GM19099 (cell line): ENCODE measurements around the gene NTM.

Source experiments
- POLR2A ChIP-seq: IDR thresholded peaks from 3 replicates; pipeline ENCODE4 v1.6.1; 2011; ENCODE audit warnings: low read depth; ENCODE audit not compliant: insufficient read length; ENCODE audit errors: extremely low read depth

The NTM gene

DNA sequence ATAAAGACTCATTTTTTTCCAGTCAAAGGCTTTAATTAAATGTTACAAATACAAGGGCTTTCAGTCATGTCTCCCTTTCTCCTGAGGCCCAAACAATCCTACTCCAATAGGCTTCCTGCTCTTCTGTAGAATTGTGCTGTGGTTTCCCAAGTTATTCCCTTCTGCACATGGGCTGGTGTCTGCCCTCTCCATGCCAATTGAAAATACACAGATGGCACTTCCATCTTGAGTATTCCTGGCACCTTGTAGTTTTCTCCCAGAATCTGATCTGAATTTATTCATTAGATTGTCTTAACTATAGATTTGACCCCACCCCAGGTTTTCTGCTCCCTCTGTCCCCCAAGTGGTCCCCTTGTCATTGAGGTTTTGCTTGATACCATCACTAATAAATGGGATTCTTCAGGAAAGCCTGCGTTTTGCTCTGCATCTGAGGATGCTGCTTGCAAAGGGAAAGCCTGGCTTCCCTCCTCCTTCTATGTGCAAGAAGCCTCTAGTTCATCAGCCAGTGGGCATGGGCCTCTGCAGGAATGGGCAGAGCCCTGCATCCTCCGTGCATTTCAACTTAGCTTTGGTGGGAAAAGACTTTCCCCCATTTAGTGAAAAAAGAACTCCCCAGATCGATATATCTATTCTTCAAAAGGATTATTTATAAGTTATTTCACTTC, 926.7 kb downstream of the NTM start:
- TF ChIP-seq POLR2A = no peak

DNA sequence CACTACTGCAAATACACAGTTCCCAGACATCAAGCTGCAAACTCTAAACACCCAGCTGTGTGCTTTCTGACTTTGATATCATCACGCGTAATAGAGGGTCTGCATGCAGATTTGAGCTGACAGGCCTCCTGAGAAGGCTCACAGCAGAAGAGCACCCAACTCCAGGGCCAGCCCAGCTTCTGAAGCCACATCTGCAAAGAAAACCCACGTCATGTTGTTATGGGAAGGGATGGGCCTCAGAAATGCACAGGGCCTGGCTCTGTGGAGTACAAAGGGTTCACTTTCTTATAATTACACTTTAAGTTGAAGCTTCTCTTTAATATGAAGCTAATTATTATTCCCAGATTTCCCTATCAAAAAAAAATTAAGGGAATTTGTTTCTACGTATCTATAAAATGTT, 927.9 kb downstream of the NTM start:
- no peak for TF ChIP-seq POLR2A

DNA sequence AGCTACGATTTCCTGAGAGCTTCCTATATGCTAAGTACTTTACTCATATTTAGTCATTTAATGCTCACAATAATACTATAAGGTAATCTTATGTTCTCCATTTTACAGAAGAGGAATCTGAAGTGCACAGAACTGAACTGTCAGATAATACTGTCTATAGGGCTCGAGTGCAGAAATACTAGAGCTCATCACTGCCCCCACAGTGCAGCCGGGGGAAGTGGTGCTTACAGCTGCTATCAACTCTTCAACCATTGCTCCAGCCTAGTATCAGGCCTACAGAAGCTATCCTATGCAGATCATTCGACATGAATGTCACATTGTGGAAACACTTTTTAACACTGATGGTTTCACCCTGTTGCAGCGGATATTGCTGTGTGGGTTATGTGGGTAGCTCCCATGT, 929.9 kb downstream of the NTM start:
- no peak for TF ChIP-seq POLR2A

DNA sequence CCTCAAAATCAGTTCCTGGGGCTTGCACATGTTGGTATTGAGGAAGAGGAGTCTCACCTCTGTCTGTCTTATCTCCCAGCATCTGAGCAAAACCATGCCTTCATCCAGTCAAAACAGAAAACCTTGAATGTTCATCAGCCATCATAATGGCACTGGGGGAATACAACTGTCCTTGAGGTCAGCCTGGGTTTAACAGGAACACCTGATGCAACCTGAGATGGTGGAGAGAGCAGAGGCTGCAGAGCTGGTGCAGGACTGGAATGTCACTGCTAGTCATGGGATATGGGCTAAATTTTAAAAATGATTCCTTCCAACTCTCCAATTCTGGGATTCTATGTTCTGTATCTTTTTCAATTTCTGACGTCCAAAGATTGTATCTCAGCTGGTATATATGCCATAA, 931.0 kb downstream of the NTM start:
- TF ChIP-seq POLR2A = no peak

DNA sequence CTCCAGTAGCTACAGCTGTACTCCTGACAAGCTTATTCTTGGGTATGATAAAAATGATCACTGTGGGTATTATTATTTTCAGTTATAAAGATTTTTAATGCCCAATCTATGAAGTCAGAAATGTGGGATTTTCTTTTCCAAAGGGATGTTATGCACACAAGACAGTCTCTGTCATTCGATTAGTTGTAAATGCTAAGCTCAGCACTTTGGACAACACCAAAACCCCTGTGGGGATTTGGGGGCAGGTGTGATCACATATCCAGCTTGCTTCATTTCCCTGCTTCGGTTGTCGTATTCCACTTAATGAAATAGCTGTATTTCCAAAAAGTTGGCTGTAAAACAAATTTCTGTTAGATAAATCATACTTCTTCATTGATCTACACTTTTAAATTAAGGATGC, 931.5 kb downstream of the NTM start:
- TF ChIP-seq POLR2A = no peak

DNA sequence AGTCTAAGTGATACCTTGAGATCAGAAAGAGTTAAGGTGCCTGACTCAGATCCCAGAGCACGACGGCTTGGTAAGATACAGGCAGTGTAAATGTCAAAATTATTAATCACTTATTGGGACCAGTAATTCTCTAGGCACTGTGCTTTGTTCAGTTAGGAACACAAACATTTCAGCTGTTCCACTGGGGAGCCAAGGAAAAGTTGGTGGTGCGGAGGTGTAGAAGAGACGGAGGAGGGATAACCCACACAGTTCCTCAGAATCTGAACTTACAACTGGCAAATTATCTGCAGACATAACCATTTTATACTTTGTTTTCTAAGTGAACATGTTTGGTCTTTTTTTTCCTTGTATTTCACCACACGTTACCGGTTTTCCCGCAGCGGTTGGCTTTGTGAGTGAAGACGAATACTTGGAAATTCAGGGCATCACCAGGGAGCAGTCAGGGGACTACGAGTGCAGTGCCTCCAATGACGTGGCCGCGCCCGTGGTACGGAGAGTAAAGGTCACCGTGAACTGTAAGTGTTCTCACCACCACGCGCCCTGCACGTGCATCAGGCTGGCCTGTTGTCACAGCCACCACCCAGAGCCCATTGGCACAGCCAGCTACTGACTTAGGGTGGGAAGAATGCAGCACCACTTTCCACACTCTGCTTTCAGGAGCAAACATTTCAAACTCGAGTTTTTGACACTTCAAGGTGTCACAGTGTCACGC, 937.0 kb downstream of the NTM start:
- TF ChIP-seq POLR2A = no peak

DNA sequence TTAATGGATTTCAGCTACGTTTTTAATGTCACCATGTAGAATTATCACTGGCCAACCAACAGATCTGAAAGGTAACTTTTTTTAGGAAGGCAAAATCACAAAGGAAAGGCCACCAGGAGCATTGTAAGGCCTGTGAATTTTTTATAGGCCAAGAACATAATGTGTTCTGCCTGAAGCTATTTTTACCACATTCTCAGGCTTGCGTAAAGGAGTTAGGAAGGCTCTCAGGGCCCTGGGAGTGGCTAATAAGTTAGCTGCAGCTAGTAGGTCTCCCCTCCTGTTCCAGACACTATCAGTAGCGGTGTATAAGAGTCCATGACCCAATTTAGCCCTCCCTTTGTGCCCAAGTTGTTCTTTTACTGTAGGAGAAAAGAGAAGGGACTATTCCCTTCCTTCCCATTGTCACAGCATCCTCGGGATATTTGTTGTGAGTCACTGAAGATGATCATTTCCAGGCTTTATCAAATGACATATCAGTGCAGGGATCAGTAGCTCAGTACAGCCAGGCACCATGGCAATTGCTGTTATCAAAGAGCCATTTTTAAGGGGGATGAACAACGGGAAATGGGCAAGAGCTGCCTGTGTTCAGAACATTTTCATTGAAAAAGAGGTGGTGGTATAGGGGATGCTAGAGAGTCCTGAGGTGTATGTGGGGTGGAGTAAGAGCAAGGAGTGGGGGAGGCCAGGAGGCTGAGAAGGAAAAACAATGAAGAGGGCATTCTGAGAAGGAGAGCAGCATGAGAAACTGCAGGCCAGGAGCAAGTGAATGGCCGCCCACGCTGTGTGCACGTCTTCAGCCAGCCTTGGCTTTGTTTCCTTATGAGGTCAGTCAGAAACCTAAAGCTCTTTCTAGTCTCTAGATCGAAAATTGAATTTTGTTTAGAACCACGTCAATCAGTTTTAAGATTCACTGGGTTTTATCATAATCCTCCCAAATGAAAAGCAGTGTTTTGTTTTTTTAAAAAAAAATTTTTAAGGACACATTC, 940.3 kb downstream of the NTM start:
- TF ChIP-seq POLR2A = no peak

DNA sequence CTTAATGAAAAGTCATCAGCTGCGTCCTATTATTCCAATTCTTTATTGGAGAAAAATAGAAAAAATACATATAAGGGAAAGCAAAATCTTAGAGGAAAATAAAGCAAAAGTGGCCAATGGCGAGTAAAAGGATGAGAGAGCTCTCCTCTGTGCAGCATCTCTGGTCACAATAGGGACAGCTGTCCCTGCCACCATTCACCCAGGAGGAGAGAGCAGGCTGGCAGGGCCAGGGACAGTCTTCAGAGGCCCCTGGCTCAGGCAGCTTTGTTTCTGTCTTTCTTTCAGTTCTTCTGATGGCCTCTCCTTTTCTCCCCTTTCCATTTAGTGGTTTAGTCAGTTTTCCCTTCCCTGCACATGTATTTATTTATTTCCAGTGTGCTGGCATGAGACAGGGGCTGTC, 941.3 kb downstream of the NTM start:
- no peak for TF ChIP-seq POLR2A

DNA sequence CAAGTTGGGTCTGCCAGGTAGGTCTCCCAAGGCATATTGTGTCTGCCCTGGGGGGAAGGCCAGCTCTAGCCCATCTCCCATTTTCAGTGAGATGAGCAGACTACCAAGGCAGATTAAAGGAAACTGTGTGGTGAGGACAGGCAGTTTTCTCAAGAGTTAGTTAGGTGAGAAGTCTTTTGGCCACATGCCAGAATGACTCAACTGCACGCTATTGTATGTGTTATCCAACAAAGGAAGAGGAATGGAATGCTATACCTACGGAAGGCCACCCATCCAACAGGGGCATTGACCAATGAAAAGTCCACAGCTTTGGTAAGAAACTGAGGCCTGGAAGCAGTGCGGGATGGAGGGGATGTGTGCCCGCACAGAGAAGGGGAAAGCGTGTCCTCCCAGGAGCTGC, 941.7 kb downstream of the NTM start:
- no peak for TF ChIP-seq POLR2A

DNA sequence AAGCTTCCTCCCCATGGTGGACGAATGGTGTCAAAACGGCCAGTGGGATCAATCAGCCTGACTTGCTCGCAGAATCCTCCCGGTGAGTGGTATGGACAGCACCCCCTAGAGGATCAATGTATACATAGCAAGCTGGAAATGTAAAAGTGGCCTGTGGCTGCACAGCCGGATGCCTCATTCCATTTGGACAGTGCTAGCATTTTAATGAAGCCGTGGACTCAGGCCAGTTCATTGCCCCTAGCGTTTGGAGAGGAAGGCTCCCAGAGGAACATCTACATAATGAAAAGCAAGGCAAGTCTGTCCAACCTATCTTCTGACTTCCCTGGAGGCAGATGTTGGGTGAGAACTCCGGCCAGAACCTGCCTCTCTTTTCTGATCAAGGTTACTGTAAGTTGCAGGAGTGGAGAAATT, 942.3 kb downstream of the NTM start:
- no peak for TF ChIP-seq POLR2A

DNA sequence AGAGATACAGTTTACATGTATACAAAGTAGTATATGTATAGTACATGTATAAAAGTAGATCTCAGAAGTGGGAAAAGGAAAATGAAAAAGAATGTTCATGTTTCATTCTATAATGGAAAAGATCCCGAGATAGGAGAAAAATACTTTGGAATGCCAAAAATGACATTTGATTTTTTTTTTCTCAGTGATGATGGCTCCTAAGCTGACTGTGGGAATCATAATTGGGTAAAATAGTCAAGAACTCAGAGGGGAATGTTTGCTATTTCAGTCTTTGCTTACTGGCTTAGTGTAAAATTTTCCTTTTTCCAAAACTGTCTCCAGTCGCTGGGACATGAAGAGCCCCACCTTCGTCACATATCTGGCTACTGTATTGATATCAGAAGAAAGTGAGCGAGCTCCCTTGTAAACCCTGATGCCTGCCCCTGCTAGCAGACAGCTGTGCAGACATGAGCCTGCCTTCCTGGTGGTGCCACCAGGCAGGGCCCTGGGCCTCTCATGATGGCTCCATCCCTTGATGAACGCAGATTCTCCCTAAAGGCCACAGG, 944.6 kb downstream of the NTM start:
- TF ChIP-seq POLR2A = no peak

DNA sequence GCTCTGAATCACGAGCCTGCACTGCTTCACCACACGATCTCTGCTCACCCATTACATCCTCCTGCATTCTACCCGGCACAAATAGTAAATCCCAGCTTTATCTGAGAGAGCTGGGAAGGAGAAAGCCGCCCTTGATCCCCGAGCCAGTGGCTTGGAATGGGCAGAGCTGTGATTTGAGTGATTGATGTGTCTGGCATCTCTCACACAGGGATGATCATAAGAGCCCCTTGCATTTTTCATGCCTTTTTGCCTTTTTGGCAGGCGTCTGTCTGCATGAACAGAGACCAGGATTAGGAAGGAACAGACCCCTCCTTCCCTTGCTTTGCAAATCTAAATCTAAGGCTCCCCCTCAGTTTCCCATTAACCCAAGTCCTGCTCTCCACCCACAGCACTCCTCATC, 945.3 kb downstream of the NTM start:
- no peak for TF ChIP-seq POLR2A

DNA sequence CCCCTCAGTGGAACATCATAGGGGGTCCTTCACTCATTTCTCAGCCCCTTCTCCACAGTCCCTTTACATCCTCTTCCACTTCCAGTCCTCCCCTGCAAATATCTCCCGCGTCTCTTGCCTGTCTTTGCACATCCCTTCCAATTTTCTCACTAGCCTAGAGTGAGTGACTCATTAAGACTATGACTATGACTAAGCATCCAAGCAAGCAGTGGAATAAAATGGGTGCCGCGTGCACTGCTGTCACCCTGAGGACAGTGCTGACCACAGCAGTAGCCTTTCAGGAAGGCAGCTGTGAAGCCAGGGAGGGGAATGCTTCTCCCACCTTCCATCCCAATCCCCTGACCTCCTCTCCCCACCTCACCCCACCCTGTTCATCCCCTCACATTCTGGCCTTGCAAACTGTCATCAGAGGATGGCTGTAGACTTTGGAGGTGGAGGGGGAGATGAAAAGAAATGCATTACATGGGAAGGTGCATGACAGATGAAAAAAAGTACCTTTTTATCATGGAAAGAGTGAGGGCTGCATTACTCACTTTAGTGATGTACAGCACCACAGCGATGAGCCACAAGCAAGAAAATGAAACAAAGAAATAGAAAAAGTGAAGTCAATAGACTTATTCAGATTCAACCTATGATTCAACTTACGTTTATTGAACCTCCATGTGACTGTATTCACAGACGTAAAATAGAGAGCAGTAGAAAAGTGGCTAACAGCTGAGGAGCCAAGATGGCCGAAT, 948.2 kb downstream of the NTM start:
- TF ChIP-seq POLR2A = no peak

DNA sequence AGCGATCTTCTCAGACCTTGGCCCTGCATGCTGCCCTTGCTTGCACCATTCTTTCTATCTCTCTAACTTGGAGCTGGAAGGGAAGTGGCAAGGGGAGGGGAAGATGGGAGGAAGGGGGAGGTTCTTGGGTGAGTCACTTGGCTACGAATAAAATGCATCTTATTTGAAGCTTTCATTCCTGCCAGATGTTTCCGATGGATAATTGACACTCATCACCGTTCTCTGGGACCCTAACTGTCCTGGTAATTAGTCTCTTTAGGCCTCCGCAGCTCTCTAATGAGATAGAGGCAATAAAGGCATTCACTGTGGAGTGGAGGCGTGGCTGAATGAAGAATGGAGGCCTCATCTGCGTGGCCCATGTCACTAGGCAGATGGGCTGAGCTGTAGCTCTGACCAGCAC, 960.1 kb downstream of the NTM start:
- TF ChIP-seq POLR2A = no peak

DNA sequence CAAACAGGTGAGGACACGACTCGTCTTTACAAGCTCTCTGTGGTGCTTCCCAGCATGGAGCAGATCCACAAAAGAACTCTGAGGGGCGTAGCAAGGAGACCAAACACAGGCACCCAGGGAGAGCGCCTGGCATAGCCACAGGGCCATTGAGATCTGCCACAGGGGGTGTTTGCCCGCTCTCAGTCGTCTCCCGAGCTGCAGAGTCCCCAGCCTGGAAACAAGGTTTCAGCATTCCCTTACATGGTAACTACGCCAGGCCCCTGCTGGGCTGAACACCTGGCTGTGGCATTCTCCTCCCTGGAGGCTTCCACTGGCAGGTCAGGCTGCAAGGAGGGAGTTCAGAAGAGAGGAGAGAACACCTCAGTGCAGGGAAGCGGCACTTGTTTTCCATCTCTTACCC, 962.1 kb downstream of the NTM start:
- TF ChIP-seq POLR2A = no peak
